CD8-positive, alpha-beta memory T cell (primary cell): ENCODE results near the gene FNIP1. TPM values are rescaled to one million over a fixed set of nuclear protein-coding genes. Genes with fewer than 3 reads are reported as not detected.
"Not testable (repeated sequence)": the region's sequence is repeated elsewhere in the genome, so short reads cannot be mapped to it uniquely, and the experiment has no call there.

Experiments
- CTCF ChIA-PET: fragments of 350-600 bp; sonication (Branson Sonifier 250); formaldehyde crosslinking; loops from one replicate; lab custom pipeline; 2021; ENCODE audit warnings: antibody characterized with exemption; lab: Charles Lee
- POLR2A ChIA-PET: fragments of 350-600 bp; sonication (Branson Sonifier 250); formaldehyde crosslinking; loops from one replicate; lab custom pipeline; 2021; ENCODE audit warnings: antibody characterized with exemption; lab: Charles Lee
- DNase-seq, 5 donors: peaks; one replicate each; pipeline versions ENCODE4 v3.0.0 to v3.0.0-alpha.2; 2020 to 2022; ENCODE audit warnings: mixed read lengths in 1 of 5
- H3K27ac ChIP-seq: one replicate; pipeline ENCODE4 v1.7.0; 2013; ENCODE audit warnings: low read depth, mild to moderate bottlenecking, low read length, moderate library complexity
- H3K27me3 ChIP-seq: 2 replicates; pipeline ENCODE4 v1.7.0; 2013; ENCODE audit warnings: low read length, mild to moderate bottlenecking; ENCODE audit not compliant: insufficient read depth, poor library complexity, severe bottlenecking
- H3K36me3 ChIP-seq: 2 replicates; pipeline ENCODE4 v1.7.0; 2013; ENCODE audit warnings: mild to moderate bottlenecking, low read length, moderate library complexity; ENCODE audit not compliant: insufficient read depth
- H3K4me1 ChIP-seq: 2 replicates; pipeline ENCODE4 v1.7.0; 2013; ENCODE audit warnings: mild to moderate bottlenecking, low read length, moderate library complexity; ENCODE audit not compliant: insufficient read depth
- H3K4me3 ChIP-seq: 2 replicates; pipeline ENCODE4 v1.7.0; 2013; ENCODE audit warnings: mild to moderate bottlenecking, low read length
- H3K9me3 ChIP-seq: 2 replicates; pipeline ENCODE4 v1.7.0; 2013; ENCODE audit warnings: mild to moderate bottlenecking, low read length
- H3K27ac Mint-ChIP-seq, 8 donors: one replicate each; pipeline ENCODE4 v1.8.0; 2020 to 2021; ENCODE audit warnings: mixed read lengths in 8 of 8, mild to moderate bottlenecking in 6 of 8, inconsistent platforms in 3 of 8, moderate library complexity in 3 of 8
- H3K27me3 Mint-ChIP-seq, 2 donors: one replicate each; pipeline ENCODE4 v1.8.0; 2020 to 2021; ENCODE audit warnings: mixed read lengths in 2 of 2, mild to moderate bottlenecking in 1 of 2, moderate library complexity in 1 of 2
- H3K36me3 Mint-ChIP-seq, 3 donors: one replicate each; pipeline ENCODE4 v1.8.0; 2020 to 2021; ENCODE audit warnings: mixed read lengths in 3 of 3, inconsistent platforms in 1 of 3, mild to moderate bottlenecking in 1 of 3
- H3K4me1 Mint-ChIP-seq, 3 donors: one replicate each; pipeline ENCODE4 v1.8.0; 2020 to 2021; ENCODE audit warnings: mixed read lengths in 3 of 3, inconsistent platforms in 1 of 3, mild to moderate bottlenecking in 1 of 3
- H3K4me3 Mint-ChIP-seq, 7 donors: one replicate each; pipeline ENCODE4 v1.8.0; 2020 to 2021; ENCODE audit warnings: mixed read lengths in 7 of 7, mild to moderate bottlenecking in 6 of 7, moderate library complexity in 4 of 7, inconsistent platforms in 2 of 7
- H3K9me3 Mint-ChIP-seq, 5 donors: one replicate each; pipeline ENCODE4 v1.8.0; 2020 to 2022; ENCODE audit warnings: mixed read lengths in 5 of 5, mild to moderate bottlenecking in 3 of 5, moderate library complexity in 2 of 5, inconsistent platforms in 1 of 5
- polyA plus RNA-seq: library from polyadenylated mRNA; unstranded; fragments of 300-500 nt; fragmentation: Illumina TruSeq; gene quantifications from one replicate; pipeline ENCODE4 v1.2.3, GENCODE V29; 2021
- total RNA-seq, 2 experiments: library from RNA; stranded (reverse); gene quantifications; one replicate each; pipeline ENCODE4 v1.2.3, GENCODE V29; 2021

The FNIP1 gene
- total and polyA plus RNA-seq, 3 experiments from 2014 or later = 8.8 to 16.0 (median 15.9) TPM

- Histone ChIP-seq H3K4me1 (no peaks in the 10 kb centered on the region), H3K27ac (no peak overlapping the region), H3K36me3 (peaks cover 14% of the 10 kb centered on the region), H3K4me3 (no peak overlapping the region), H3K9me3 (no peaks in the 10 kb centered on the region), H3K27me3 (no peaks in the 10 kb centered on the region)
- H3K4me1 Mint-ChIP-seq = peaks cover 0 to 5% (median 2%) of the 10 kb centered on the region in 3 donors
- H3K4me3 Mint-ChIP-seq = no peak overlapping the region
- POLR2A ChIA-PET = no interaction called here
- H3K27ac Mint-ChIP-seq = peak overlapping the region in 1 of 8 donors; percentile 36
- no peaks in the 10 kb centered on the region for H3K27me3 Mint-ChIP-seq
- no peaks in the 10 kb centered on the region for H3K9me3 Mint-ChIP-seq
- H3K36me3 Mint-ChIP-seq = peaks cover 0 to 51% (median 29%) of the 10 kb centered on the region in 3 donors
- CTCF ChIA-PET = interaction anchor here (1.4 kb wide), 1 partner anchor 327 kb away, joined by 3 read pairs; no protein-coding TSS in a partner anchor
- DNase-seq = no peak
Observed at GRCh38 chr5:131679911-131680310, 116.9 kb downstream of the FNIP1 start.

GRCh38 chr5:131678273-131678672 lies 118.5 kb downstream of the FNIP1 start:
- peaks cover 0 to 58% (median 34%) of the 10 kb centered on the region in 3 donors for H3K36me3 Mint-ChIP-seq
- H3K27me3 ChIP-seq, H3K27ac Mint-ChIP-seq: not testable (repeated sequence)

GRCh38 chr5:131677115-131677514 lies 119.7 kb downstream of the FNIP1 start:
- Histone ChIP-seq H3K4me3 (no peak overlapping the region), H3K4me1 (no peaks in the 10 kb centered on the region), H3K36me3 (peaks cover 14% of the 10 kb centered on the region), H3K9me3 (no peaks in the 10 kb centered on the region), H3K27ac (no peak overlapping the region), H3K27me3 (no peaks in the 10 kb centered on the region)
- peaks cover 2 to 9% (median 4%) of the 10 kb centered on the region in 3 donors for H3K4me1 Mint-ChIP-seq
- no peak for DNase-seq
- peak overlapping the region in 1 of 8 donors; percentile 81 for H3K27ac Mint-ChIP-seq
- peaks cover 0 to 58% (median 34%) of the 10 kb centered on the region in 3 donors for H3K36me3 Mint-ChIP-seq
- H3K27me3 Mint-ChIP-seq = no peaks in the 10 kb centered on the region
- ChIA-PET CTCF (no interaction called here), POLR2A (no interaction called here)
- no peaks in the 10 kb centered on the region for H3K9me3 Mint-ChIP-seq
- H3K4me3 Mint-ChIP-seq = no peak overlapping the region

More at GRCh38 chr5:131678273-131678672, 118.5 kb downstream of the FNIP1 start:
- CTCF ChIA-PET, H3K27ac ChIP-seq, H3K4me3 Mint-ChIP-seq, DNase-seq, H3K27me3 Mint-ChIP-seq, POLR2A ChIA-PET, H3K4me3 ChIP-seq, H3K4me1 Mint-ChIP-seq, H3K9me3 Mint-ChIP-seq, H3K9me3 ChIP-seq, H3K4me1 ChIP-seq: not testable (repeated sequence)
- H3K36me3 ChIP-seq = peaks cover 14% of the 10 kb centered on the region

- Mint-ChIP-seq H3K4me1 (peaks cover 3 to 16% (median 9%) of the 10 kb centered on the region in 3 donors), H3K36me3 (peaks cover 9 to 76% (median 45%) of the 10 kb centered on the region in 3 donors), H3K9me3 (no peaks in the 10 kb centered on the region), H3K27ac (no peak overlapping the region), H3K4me3 (no peak overlapping the region), H3K27me3 (no peaks in the 10 kb centered on the region)
- no peak overlapping the region for H3K4me3 ChIP-seq
- no peak for DNase-seq
- H3K36me3 ChIP-seq = peaks cover 17% of the 10 kb centered on the region
- H3K9me3 ChIP-seq = no peaks in the 10 kb centered on the region
- ChIA-PET CTCF (no interaction called here), POLR2A (interaction anchor here (0.6 kb wide), 1 partner anchor 37 kb away, joined by 4 read pairs; no protein-coding TSS in a partner anchor)
- no peaks in the 10 kb centered on the region for H3K27me3 ChIP-seq
- H3K27ac ChIP-seq = no peak overlapping the region
- H3K4me1 ChIP-seq = no peaks in the 10 kb centered on the region
Observed at GRCh38 chr5:131672776-131673175, 124.0 kb downstream of the FNIP1 start.

- H3K4me3 Mint-ChIP-seq = peak overlapping the region in 1 of 7 donors; percentile 28
- CTCF ChIA-PET = no interaction called here
Observed at GRCh38 chr5:131671994-131672655, 124.7 kb downstream of the FNIP1 start.

GRCh38 chr5:131671409-131671808 lies 125.4 kb downstream of the FNIP1 start:
- POLR2A ChIA-PET = no interaction called here
- Histone ChIP-seq H3K27ac (no peak overlapping the region), H3K36me3 (peaks cover 12% of the 10 kb centered on the region), H3K9me3 (no peaks in the 10 kb centered on the region), H3K4me3 (no peak overlapping the region), H3K4me1 (no peaks in the 10 kb centered on the region), H3K27me3 (no peaks in the 10 kb centered on the region)
- Mint-ChIP-seq H3K9me3 (no peaks in the 10 kb centered on the region), H3K27me3 (no peaks in the 10 kb centered on the region), H3K27ac (peak overlapping the region in 5 of 8 donors; percentile 3 to 87 (median 20)), H3K4me1 (peaks cover 3 to 16% (median 9%) of the 10 kb centered on the region in 3 donors), H3K4me3 (no peak overlapping the region), H3K36me3 (peaks cover 15 to 73% (median 33%) of the 10 kb centered on the region in 3 donors)
- CTCF ChIA-PET = no interaction called here
- DNase-seq = no peak

More at GRCh38 chr5:131671994-131672655, 124.7 kb downstream of the FNIP1 start:
- H3K27ac Mint-ChIP-seq = peak overlapping the region in 5 of 8 donors; percentile 1 to 87 (median 63)
- H3K27me3 Mint-ChIP-seq = no peaks in the 10 kb centered on the region
- no peak for DNase-seq
- POLR2A ChIA-PET = interaction anchor here (0.6 kb wide), 1 partner anchor 36 kb away, joined by 4 read pairs; no protein-coding TSS in a partner anchor
- Histone ChIP-seq H3K36me3 (peaks cover 15% of the 10 kb centered on the region), H3K4me3 (no peak overlapping the region), H3K4me1 (no peaks in the 10 kb centered on the region), H3K9me3 (no peaks in the 10 kb centered on the region), H3K27me3 (no peaks in the 10 kb centered on the region), H3K27ac (no peak overlapping the region)
- no peaks in the 10 kb centered on the region for H3K9me3 Mint-ChIP-seq
- peaks cover 3 to 16% (median 9%) of the 10 kb centered on the region in 3 donors for H3K4me1 Mint-ChIP-seq
- peaks cover 10 to 75% (median 40%) of the 10 kb centered on the region in 3 donors for H3K36me3 Mint-ChIP-seq

- H3K27ac Mint-ChIP-seq = no peak overlapping the region
- Histone ChIP-seq H3K27me3 (no peaks in the 10 kb centered on the region), H3K4me1 (no peaks in the 10 kb centered on the region), H3K27ac (no peak overlapping the region), H3K4me3 (no peak overlapping the region), H3K9me3 (no peaks in the 10 kb centered on the region), H3K36me3 (peaks cover 26% of the 10 kb centered on the region)
- H3K36me3 Mint-ChIP-seq = peaks cover 33 to 68% (median 33%) of the 10 kb centered on the region in 3 donors
- DNase-seq = no peak
- H3K4me1 Mint-ChIP-seq = no peaks in the 10 kb centered on the region
- ChIA-PET CTCF (no interaction called here), POLR2A (no interaction called here)
- peaks cover 0 to 12% (median 9%) of the 10 kb centered on the region in 5 donors for H3K9me3 Mint-ChIP-seq
- no peaks in the 10 kb centered on the region for H3K27me3 Mint-ChIP-seq
- H3K4me3 Mint-ChIP-seq = no peak overlapping the region
Observed at GRCh38 chr5:131664929-131665328, 131.9 kb downstream of the FNIP1 start.

- no peaks in the 10 kb centered on the region for H3K27me3 Mint-ChIP-seq
- H3K4me3 ChIP-seq = no peak overlapping the region
- H3K4me1 Mint-ChIP-seq = peaks cover 0 to 2% (median 0%) of the 10 kb centered on the region in 3 donors
- peaks cover 37 to 69% (median 41%) of the 10 kb centered on the region in 3 donors for H3K36me3 Mint-ChIP-seq
- no peaks in the 10 kb centered on the region for H3K27me3 ChIP-seq
- ChIA-PET POLR2A (no interaction called here), CTCF (interaction anchor here (0.8 kb wide), 1 partner anchor 345 kb away, joined by 3 read pairs; no protein-coding TSS in a partner anchor)
- H3K27ac ChIP-seq = no peak overlapping the region
- peaks cover 0 to 12% (median 9%) of the 10 kb centered on the region in 5 donors for H3K9me3 Mint-ChIP-seq
- no peaks in the 10 kb centered on the region for H3K4me1 ChIP-seq
- no peaks in the 10 kb centered on the region for H3K9me3 ChIP-seq
- no peak overlapping the region for H3K27ac Mint-ChIP-seq
- no peak overlapping the region for H3K4me3 Mint-ChIP-seq
- no peak for DNase-seq
- peaks cover 17% of the 10 kb centered on the region for H3K36me3 ChIP-seq
Observed at GRCh38 chr5:131661933-131662332, 134.9 kb downstream of the FNIP1 start.
